Measurements from ENCODE around the gene CNOT1.
"Not testable (repeated sequence)": the region's sequence is repeated elsewhere in the genome, so short reads cannot be mapped to it uniquely, and the experiment has no call there.

Gene CNOT1

DNA sequence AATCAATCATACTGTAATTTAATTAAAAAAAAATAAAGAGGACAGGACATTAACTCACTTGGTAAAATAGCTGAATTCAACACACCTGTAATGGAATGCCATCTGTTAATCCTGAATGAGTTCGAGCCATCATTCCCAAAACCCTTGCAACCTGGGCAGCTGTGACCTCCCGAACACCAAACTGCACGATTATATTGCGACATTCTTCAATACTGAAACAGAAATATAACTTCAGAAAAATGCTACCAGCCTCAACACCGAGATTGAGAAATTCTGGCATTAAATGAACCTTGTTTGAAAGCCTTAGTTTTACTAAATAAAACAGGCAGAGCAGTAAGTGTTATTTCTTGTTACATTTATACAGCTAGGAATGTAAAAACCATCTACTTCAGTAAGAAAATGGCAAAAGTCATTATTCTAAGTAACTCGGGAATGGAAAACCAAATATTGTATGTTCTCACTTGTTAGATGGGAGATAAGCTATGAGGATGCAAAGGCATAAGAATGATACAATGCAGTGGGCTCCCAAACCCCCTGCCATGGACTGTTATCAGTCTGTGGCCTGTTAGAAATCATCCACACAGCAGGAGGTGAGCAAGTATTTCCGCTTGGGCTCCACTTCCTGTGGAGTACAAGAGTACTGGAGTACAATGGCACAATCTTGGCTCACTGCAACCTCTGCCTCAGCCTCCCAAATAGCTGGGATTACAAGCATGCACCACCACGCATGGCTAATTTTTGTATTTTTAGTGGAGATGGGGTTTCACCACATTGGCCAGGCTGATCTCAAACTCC is 46.5 kb downstream of the CNOT1 start:
- FAIRE-seq: no peak

DNA sequence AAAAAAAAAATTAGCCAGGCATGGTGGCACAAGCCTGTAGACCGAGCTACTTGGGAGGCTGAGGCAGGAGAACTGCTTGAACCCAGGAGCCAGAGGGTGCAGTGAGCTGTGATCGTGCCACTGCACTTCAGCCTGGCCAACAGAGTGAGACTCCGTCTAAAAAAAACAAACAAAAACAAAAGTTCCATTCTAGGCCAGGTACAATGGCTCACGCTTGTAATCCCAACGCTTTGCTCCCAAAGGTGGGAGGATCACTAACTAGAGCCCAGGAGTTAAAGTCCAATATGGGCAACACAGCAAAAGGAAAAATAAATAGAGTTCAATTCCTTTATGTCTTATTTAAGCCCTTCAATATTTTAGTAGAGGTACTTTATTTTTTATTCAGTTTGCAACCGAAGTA is 47.5 kb downstream of the CNOT1 start:
- DNase-seq (ENCODE audit: insufficient read length, low spot score) (no peak), FAIRE-seq (no peak)

More for the DNA sequence above, 46.5 kb downstream of the CNOT1 start:
- DNase-seq (ENCODE audit: insufficient read length, low spot score): no peak

DNA sequence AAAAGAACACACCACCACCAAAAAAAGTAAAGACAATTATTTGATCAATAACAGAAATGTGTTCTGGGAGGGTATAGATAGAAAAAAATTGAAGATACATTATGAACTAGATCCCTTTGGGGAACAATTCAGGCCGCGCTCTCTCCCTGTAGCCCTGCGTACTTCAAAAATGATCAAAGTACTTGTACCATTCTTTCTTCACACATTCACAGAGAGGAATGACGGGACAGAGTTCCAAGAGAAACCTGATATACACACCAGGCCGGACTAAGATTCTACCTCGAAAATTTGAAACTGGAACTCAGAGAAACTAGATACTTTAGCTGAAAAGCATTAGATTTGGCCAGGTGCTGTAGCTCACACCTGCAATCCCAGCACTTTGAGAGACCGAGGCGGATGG is 50.0 kb downstream of the CNOT1 start:
- FAIRE-seq: no peak
- DNase-seq (ENCODE audit: insufficient read length, low spot score): no peak

DNA sequence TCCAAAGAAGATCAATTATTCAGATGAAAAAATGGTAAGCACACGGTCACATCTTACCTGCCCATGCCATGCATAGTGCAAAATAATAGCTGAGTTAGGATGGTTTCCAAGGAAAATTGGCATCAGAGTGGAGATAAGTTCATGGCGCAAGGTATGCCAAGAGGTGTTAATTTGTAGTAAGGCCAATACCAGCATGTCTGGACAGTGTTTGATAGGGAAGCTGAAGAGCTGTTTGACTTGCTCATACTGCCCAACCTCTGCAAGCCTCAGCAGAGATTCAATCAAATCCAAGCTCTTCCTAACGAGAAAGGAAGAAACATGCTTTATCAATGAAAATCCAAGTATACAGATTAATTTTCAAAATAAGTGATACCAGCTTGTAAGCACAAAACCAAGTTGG is 51.0 kb downstream of the CNOT1 start:
- DNase-seq (ENCODE audit: insufficient read length, low spot score) (no peak), FAIRE-seq (no peak)

DNA sequence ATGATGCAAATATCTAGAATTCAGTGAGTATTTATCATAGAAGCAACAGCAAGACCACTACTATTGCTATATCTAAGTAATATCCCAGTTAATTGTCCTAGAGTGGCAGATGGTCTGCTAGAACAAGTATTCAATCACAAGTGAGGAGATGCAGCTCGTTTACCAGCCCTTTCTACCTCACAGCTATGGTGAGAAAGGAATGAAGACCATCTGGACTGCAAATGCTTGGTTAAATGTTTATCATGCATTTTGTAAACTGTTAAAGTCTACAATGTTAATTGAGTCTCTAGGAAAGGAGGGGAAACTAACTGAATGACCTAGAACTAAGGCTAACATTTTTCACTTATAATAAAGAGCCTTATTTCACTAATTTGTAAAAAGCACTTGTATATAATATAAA is 52.5 kb downstream of the CNOT1 start:
- DNase-seq (ENCODE audit: insufficient read length, low spot score): no peak
- FAIRE-seq: no peak

DNA sequence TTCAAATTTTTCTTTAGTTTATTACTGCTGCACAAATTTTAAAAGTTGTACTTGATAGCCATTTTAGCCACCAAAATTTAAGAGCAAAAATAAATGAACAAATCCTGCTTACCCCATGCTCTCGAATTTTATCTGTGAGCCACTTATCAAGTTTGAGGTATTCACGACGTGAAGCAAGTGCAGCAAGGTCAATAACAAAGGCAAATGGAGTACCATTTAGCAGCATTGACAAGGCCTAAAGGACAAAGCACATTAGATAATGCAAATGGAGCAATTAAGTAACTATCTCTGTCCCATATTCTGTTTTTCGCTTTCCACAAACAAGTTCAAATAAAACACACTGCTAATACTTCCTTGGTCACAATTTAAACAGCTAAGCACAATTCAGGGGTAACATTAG is 54.7 kb downstream of the CNOT1 start:
- FAIRE-seq: no peak
- DNase-seq (ENCODE audit: insufficient read length, low spot score): no peak

DNA sequence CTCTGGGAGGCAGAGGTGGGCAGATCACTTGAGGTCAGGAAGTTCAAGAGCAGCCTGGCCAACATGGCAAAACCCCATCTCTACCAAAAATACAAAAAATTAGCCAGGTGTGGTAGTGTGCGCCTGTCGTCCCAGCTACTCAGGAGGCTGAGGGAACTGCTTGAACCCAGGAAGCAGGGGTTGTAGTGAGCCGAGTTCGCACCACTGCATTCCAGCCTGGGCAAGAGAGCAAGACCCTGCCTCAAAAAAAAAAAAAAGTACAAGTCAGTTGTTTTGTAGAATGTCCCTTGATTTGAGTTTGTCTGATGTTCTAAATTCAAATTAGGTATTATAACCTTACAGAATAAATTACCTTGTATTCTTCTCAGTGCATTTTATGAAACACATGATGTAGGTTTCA is 63.9 kb downstream of the CNOT1 start:
- DNase-seq (ENCODE audit: insufficient read length, low spot score); FAIRE-seq: not testable (repeated sequence)

DNA sequence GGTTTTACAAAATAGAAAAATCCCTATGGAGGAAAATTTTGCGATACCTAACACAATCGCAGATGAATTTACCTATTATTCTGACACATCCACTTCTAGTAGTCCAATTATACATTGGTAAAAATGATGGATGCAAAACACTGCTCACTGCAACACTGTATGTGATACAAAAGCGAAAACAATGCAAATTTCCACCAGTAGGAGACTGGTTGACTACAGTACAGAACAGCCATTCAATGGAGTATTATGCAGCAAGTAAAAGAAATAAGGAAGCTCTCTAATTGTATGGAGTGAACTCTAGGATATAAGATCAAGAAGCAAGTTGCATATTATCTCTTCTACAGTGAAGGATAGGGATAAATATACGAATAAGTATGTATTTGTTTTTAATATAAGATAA is 65.9 kb downstream of the CNOT1 start:
- FAIRE-seq (no peak), DNase-seq (ENCODE audit: insufficient read length, low spot score) (no peak)

DNA sequence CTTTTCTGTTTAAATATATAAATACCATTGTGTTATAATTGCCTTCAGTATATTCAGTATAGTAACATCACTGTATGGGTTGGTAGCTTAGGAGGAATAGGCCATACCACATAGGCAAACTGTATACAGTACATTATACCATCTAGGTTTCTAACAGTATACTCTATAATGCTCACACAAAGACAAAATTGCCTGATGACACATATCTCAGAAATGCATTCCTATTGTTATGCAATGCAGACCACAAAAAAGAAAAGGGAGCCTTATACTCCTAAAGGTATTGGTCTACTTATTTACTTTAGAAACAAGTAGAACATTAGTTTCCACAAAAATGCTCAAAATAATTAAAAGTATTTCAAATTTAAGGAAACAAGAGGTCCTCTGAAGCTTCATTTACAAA is 66.4 kb downstream of the CNOT1 start:
- DNase-seq (ENCODE audit: insufficient read length, low spot score) (no peak), FAIRE-seq (no peak)

DNA sequence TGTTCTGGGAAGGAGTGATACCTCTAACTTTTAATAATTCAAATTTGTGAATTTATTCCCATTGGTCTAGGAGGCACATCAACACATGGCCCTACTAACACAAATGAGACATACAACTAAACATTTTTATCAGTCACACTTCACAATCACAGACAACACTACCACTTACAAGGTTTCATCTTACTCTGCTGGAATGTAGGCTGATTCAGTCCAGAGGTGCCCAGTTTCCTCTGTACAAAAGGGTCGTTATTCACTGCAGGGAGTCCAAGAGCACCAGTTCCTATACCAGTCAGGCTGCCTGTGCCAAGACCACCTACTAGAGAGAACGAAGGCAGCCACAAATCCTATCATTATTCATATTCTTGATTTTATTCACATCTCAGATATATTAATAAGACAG is 72.9 kb downstream of the CNOT1 start:
- no peak for FAIRE-seq
- DNase-seq (ENCODE audit: insufficient read length, low spot score): no peak

DNA sequence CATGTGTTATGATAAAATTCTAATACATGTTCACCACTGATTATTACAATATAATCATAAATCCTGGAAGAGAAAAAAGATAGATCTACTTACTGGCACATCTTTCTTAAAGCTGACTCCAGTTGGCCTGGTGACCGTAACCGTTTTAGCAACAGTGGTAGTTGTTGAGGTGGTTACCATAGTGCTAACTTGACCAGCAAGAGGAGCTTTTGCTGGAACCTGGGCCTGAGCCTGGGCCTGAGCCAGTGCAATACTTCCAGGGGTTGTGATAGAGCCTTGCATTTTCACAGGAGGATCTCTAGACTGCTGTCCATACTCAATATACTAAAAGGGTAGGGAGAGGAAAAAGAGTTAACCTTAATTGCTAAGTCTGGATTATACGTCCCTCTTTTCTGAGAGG is 78.1 kb downstream of the CNOT1 start:
- DNase-seq (ENCODE audit: insufficient read length, low spot score): no peak
- no peak for FAIRE-seq

DNA sequence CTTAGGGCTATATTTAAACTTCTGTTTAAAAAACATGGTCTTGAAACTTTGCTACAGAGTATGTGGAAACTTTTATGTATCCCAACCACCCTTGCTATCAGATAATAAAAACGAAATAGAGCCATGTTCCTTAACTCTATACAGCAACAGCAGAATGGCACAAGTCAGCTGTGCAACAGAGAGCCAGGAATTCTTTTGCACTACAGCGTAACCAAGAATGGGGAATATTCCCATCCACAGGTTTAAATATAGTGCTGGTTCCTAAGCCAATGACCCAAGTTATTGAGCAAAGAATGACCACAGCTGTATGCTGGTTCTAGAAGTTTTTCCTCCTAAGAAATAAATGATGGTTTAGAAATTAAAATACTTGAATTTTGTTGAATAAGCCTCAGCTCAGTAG is 81.2 kb downstream of the CNOT1 start:
- no peak for FAIRE-seq
- no peak for DNase-seq (ENCODE audit: insufficient read length, low spot score)

DNA sequence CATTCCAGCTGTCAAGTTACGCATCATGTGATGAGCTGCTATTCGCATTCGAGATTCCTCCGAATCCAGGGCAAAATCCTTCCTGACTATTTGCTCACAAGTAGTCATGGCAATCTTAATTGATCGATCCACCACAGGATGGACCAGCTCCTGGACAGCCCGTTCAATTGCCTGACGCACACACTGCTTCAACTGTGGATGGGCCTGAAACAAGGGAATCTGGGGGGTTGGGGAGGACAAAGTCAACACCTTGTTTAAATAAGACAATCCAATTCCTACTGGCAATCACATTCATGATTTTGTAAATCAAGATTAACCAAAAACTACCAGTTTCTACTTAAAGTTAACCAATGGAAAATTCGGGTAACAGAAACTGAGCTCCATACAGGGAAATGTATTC is 85.9 kb downstream of the CNOT1 start:
- no peak for DNase-seq (ENCODE audit: insufficient read length, low spot score)
- FAIRE-seq: no peak

DNA sequence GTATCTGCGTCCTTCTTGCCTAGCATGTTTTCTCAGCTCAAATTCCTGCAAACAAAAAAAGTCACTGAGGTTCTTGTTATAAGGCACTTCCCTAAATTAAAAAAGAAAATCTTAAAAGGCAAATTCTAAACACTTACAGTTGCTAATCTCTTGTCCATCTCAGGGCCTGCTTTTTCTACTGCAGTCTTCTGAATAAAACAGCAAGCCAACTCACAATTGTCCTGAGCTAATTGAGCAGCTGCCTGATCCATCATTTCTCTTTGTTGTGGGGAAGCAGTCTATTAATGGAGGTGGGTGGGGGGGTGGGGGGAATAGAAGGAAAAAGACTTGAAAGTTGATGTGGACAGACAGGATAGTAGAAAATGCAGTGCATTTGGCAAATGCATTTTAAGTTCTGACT is 87.3 kb downstream of the CNOT1 start:
- FAIRE-seq: no peak
- no peak for DNase-seq (ENCODE audit: insufficient read length, low spot score)

DNA sequence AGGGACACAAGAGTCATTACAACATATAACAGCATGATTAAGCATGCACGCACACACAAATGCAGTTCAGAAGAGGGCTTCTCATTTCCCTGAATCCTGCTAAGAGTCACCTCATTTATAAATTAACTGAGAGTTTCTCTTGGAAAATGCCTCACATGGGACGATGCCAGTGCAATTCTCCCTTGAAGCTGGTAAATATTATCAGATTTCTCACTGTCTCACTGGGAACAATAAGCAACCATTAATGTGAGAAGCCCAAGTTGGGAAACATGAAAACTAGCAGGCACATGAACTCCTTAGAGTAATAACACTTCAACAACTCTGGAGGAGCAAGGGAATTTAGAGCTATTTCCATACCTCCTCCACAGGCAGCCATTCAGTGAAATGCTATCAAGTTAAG is 87.9 kb downstream of the CNOT1 start:
- DNase-seq (ENCODE audit: insufficient read length, low spot score): no peak
- no peak for FAIRE-seq

DNA sequence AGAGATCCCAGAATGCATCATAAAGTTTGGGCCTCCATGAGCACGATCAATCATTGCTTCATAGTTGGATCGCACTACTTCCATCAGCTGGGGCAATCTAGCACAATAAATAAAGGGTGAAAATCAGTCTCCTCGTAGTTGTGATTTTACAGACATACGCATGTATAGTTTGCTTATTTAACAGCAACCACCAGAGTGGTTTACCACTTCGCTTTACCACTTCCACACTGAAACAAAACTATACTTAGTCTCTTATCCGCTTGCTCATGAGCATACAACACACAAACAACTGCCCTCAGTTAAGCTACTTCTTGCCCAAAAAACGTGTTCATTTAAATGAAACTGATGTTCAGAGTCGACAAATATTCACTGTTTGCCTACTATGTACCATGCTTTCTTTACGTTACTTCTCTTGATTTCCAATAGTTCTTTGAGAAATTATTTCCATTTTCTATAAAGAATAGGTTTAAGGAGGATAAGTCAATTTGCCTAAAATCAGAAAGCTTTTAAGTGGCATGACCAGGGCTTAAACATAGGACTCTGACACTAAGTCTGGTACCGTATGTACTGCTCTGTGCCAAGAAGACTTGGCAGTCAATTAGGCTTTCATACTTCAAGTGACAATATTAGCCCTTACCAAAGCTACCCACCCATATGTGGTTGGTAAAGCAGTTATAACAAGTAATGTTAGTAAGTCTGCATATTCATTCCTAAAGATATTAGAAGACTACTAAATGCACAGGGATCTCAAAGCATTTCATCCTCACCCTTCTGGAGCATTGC is 92.3 kb downstream of the CNOT1 start:
- DNase-seq (ENCODE audit: insufficient read length, low spot score) (no peak), FAIRE-seq (no peak)

DNA sequence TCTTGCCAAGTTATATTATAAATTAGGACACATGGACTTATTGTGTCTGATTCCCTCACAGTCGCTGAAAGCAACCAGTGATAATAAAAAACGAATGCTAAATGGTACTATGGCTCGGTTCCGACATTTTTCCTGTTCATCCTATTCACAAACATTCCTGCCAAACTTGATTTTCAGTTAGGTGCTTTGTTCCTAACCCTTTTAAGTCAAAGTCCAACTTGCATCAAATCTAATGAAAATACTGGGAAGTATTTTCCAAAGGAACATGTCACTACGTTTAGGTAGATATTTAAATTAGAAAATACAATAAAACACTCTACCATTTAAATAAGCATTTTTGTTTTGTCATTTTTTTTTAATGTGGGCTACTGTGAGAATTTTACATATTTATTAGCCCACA is 93.3 kb downstream of the CNOT1 start:
- DNase-seq (ENCODE audit: insufficient read length, low spot score) (no peak), FAIRE-seq (no peak)

DNA sequence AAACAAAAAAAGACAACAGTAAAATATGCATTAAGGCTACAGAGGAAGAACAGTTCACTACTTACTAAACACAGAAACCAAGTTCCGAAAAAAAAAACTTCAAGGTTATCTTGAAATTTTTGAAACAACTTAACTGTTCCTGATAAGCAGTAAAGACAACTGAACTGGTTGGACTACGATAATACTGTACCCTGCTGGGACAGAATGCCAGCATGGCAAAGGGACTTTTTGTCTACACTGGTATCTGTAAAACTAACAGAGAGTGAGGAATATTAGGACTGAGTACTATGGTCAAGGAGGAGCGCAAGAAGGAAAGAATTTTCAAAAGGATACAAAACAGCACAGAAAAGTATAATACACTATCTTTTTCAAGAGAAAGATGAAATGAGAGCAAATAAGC is 94.5 kb downstream of the CNOT1 start:
- no peak for FAIRE-seq
- no peak for DNase-seq (ENCODE audit: insufficient read length, low spot score)

DNA sequence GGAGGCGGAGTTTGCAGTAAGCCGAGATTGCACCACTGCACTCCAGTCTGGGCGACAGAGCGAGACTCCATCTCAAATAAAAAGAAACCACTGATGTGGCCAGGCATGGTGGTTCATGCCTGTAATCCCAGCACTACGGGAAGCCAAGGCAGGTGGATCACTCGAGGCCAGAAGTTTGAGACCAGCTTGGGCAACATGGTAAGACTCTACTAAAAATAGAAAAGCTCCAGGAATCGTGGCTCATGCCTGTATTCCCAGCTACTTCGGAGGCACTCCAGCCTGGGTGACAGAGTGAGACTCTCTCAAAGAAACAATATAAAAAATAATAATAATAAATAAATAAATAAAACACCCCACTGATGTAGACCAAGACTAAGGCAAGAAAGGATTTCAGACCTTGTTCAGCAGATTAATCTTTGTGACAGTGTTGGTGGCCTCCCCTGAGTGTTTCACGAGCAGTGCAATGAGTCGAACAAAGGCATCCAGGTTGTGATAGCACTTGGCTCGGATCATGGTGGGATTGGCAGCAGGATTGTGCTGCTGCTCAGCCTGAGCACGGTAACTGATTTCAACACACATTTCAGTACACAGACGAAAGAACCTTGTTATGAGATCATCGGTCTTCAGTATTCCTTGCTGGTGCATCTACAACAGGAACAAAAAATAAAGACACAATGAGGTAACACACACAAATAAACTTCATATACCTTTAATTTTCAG is 95.7 kb downstream of the CNOT1 start:
- no peak for FAIRE-seq
- no peak for DNase-seq (ENCODE audit: insufficient read length, low spot score)

DNA sequence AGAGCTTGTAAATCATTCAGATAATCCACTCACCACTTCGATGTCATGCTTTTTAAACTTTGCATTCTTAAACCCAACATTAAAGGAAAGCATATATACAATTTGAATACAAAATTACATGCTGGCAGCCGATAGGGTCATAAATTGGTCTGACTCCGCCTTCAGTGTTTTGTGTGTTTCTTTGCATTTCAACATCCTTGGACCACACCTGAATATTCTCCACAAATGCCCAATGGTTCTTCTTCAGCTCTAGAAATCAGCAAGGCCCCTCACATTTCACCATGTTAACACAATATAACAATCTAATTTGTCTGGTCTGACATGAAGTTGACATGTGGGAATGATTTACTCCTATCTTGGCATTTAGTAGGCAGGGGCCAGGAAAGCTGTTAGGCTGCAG is 97.2 kb downstream of the CNOT1 start:
- DNase-seq (ENCODE audit: insufficient read length, low spot score) (no peak), FAIRE-seq (no peak)

DNA sequence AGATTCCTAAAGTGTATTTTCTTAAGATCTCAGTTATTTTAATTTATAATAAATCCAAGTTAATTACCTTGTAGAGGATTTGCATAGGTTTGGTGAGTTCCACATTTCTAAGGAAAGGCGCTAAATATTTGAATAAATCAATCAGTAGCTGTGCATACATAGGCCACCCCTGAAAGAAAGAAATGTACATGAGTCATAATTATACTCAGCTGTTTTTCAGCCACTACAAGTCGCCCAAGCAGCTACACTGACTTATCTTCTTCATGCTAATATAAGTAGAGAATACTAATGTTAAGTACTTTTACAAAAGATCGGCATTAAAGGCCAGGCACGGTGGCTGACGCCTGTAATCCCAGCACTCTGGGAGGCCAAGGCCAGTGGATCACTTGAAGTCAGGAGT is 99.4 kb downstream of the CNOT1 start:
- no peak for FAIRE-seq
- DNase-seq (ENCODE audit: insufficient read length, low spot score): no peak

DNA sequence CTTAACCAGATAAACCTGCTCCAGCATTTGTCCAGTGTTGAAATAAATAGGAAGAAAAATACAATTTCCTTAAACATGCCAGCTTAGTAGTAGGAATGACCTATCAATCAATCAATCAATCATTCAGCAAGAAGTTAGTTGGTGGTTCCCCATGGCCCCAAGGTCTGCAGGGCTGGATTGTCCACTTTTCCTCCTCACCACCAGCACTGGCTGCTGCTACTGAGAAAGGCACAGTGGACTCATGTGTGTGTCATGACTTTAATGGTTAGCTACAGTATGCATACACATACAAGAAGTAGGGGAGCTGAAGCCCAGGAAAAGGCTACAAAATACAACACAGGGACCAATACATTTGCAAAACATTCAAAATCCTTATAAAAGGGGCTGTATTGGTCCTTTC is 109.9 kb downstream of the CNOT1 start:
- FAIRE-seq: no peak
- DNase-seq (ENCODE audit: insufficient read length, low spot score): no peak

Measured in GM19239 (cell line).